Activated CD8-positive, alpha-beta memory T cell treated with anti-CD3 and anti-CD28 coated beads, Interleukin-2, amount 50 U/mL, for 48 hours (primary cell): ENCODE measurements around the gene DNAH11.
"Not testable (repeated sequence)": the region's sequence is repeated elsewhere in the genome, so short reads cannot be mapped to it uniquely, and the experiment has no call there.

Experiments
- DNase-seq: peaks from one replicate; pipeline ENCODE4 v3.0.0-alpha.2; 2020

Gene DNAH11

GRCh38 chr7:21618706-21619105 lies 75.9 kb downstream of the DNAH11 start:
- no peak for DNase-seq

DNA sequence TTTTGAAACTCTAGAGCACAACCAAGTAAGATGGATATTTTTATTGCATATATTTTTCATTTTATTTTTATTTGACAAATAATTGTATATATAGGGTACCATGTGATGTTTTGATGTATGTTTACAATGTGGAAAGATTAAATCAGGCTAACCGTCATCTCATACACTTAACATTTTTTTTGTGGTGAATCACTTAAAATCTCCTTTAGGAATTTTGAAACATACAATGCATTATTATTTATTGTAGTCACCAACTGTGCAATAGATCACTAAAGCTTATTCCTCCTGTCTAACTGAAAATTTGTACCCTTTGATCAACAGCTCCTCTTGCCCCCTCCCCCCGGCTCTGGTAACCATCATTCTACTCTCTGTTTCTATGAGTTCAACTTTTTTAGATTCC lies 77.2 kb downstream of the DNAH11 start:
- DNase-seq, result no peak

- DNase-seq, result no peak
Observed at GRCh38 chr7:21624320-21624719, 81.5 kb downstream of the DNAH11 start.

- DNase-seq, result no peak
Observed at GRCh38 chr7:21636694-21637093, 93.9 kb downstream of the DNAH11 start.

DNA sequence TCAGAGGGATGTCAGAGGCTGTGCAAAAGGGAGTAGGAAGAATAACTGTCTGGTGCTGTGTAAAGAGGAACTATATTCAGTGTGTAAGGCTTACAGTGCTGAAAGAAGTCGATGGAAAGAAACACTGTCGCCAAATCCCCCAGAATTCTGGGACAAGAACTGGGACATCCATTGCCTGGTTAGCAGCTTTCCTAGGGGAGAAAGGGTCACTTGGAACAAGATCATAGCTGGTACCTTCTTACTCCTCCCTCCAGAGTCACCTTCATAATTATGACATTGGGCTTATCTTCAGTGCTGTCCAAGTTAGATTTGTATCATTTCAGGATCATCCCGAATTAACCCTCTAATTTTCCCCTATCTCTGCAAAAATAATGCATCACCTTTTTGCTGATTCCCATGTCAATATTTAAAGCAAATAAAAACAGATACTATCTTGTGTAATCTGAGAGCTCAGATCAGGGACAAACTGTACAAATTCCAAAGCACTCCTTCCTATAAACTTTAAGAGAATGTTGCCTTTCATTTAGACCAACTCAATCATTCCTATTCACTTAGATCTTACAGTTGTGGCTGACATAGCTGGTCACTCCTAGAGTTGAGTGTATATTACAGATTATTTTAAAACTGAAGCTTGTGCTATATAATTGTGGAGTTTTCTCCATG lies 96.5 kb downstream of the DNAH11 start:
- DNase-seq, result no peak

DNA sequence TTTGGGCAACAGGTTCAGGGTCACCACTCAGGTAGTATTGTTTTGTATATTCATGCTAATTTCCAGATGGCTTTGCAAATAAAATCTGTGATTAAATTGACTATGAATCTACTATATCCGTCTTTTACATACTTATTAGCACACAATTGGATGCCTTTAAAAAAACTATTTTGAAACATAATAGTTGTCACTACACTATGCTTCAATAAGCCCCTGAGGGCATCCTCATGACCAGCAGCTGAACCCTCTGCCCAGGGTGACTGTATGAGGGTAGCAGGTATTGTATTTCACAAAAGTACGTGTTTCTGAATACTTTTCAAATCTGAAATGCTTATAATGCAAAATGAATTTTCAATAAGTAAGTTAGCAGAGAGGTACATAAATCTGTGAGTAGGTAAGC lies 97.3 kb downstream of the DNAH11 start:
- DNase-seq, result no peak

- no peak for DNase-seq
Observed at GRCh38 chr7:21641546-21641945, 98.7 kb downstream of the DNAH11 start.

GRCh38 chr7:21642422-21642821 lies 99.6 kb downstream of the DNAH11 start:
- no peak for DNase-seq

DNA sequence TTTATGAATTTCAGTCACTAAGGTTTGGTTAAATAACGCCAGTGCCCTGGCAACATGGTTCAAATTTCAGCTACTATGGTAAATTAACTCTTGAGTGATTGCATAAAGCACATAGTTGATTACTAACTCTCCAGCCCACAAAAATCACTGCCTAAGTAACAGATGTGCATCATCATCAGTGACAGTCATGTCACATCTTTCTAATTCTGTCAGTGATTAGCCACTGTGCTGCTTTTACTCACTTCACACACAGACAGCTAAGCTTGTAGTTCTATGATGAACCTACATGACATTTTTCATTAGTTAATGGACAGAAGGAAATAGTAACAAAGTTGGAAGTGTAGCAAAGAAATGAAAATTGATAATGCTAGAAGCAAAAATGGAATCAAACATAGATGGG lies 108.9 kb downstream of the DNAH11 start:
- DNase-seq, result no peak

- no peak for DNase-seq
Observed at GRCh38 chr7:21653623-21654022, 110.8 kb downstream of the DNAH11 start.

DNA sequence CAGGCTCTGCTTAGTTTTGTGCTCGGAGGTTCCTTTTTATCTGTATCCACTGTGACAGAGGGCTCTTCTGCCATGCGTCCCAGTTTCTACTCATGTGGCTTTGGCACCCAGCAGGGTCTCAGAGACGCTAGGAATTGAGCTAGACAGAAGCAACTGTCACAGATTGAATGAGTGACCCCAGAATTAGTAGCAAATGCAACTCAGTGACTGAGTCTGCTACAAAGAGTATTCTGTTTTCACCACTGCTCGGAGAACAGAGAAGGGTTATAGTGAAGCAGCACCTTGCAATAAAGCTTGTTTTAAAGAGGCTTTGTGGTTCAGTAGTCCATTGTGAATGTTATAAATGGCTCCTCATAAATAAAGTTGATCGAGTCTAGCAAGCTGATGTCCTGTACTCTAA lies 113.2 kb downstream of the DNAH11 start:
- DNase-seq, result no peak

GRCh38 chr7:21656796-21657195 lies 114.0 kb downstream of the DNAH11 start:
- no peak for DNase-seq

GRCh38 chr7:21670496-21670895 lies 127.7 kb downstream of the DNAH11 start:
- no peak for DNase-seq

DNA sequence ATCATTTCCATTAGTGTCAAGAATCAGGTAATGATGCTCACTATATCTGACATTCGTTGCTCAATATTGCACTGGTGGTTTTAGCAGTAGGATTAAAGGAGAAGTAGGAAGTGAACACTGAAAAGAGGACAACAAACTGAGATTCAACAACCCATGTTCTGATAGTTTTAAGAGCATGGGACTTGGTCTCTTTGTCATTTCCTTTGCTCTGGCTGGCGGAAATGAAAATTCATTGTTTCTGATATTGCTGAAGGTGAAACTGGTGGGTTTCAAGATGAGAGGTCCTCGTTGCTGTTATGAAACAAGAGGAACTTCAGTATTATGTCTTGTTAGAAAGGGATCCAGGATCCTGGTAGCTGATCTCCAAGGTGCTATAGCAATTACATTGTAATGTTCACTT lies 129.0 kb downstream of the DNAH11 start:
- DNase-seq, result no peak

- no peak for DNase-seq
Observed at GRCh38 chr7:21675255-21675654, 132.4 kb downstream of the DNAH11 start.

- no peak for DNase-seq
Observed at GRCh38 chr7:21690705-21691104, 147.9 kb downstream of the DNAH11 start.

GRCh38 chr7:21691146-21691545 lies 148.3 kb downstream of the DNAH11 start:
- DNase-seq, result not testable (repeated sequence)

GRCh38 chr7:21700587-21700986 lies 157.7 kb downstream of the DNAH11 start:
- DNase-seq, result not testable (repeated sequence)

GRCh38 chr7:21702303-21702702 lies 159.5 kb downstream of the DNAH11 start:
- no peak for DNase-seq

GRCh38 chr7:21704359-21704758 lies 161.5 kb downstream of the DNAH11 start:
- no peak for DNase-seq

DNA sequence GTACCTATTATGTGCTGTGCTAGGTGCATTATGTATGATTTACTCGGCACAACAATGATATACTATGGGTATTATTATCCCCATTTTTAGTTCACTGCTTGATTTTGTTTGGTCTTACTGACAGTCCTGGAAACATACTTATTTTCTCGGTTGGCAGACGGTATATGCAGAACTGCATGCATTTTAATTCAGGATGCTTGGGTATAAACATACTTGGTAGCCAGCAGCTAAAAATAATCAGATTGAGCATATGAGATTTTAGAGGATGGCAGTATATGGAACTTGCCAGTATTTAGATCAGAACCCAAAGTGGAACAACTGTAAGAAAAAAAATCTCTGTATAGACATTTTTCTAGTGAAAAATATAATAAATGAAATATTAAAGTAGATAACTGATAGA lies 163.3 kb downstream of the DNAH11 start:
- no peak for DNase-seq

- DNase-seq, result no peak
Observed at GRCh38 chr7:21707566-21707965, 164.7 kb downstream of the DNAH11 start.

GRCh38 chr7:21708096-21708495 lies 165.3 kb downstream of the DNAH11 start:
- no peak for DNase-seq

GRCh38 chr7:21717323-21717722 lies 174.5 kb downstream of the DNAH11 start:
- no peak for DNase-seq

DNA sequence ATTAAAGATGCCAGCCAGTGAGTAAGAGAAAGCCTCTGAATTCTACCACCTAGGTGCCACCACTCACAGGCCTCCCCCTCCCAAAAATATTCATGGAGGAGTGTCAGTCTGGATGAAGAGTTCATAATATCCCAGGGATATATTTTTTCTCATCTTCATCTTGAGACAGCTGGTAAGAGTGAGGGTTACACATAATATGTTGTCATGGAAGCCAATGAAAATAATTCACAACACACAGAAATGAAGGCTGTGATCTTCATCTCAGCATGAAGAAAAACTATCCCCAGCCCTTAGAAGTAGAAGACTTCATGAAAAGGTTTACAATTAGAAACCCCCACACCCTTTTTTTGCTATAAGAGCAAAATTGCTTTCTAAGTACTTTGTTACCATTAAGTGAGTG lies 175.6 kb downstream of the DNAH11 start:
- DNase-seq, result no peak

DNA sequence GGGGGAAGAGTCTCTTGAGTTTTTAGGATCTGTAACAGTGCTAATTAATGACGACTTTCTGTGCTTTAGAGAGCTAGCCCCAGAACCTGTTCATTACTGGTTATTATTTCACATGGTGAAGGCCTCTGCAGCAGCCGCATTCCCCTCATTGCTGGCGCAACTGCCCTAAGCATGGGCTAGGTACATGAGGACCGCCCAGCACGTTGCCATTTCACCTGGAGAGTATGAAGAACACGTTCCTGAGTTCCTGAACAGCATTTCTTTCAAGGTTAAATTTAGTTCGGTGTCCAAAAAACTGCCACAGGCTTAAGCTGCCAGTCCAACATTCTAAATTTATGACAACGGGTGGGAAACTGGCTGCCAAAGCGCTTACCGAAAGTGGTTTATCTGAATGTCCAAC lies 177.0 kb downstream of the DNAH11 start:
- DNase-seq, result no peak
